ENCODE measurements around the gene KLRD1. TPM values are rescaled to one million over a fixed set of nuclear protein-coding genes. Genes with fewer than 3 reads are reported as not detected.
A peak's percentile ranks its signal among the peaks of the same experiment; 100 is the strongest.
"Not testable (repeated sequence)": the region's sequence is repeated elsewhere in the genome, so short reads cannot be mapped to it uniquely, and the experiment has no call there.

KLRD1 gene
- polyA plus RNA-seq, 3 donors from 2014 or later: 1,034 to 1,330 (median 1,098) TPM

DNA sequence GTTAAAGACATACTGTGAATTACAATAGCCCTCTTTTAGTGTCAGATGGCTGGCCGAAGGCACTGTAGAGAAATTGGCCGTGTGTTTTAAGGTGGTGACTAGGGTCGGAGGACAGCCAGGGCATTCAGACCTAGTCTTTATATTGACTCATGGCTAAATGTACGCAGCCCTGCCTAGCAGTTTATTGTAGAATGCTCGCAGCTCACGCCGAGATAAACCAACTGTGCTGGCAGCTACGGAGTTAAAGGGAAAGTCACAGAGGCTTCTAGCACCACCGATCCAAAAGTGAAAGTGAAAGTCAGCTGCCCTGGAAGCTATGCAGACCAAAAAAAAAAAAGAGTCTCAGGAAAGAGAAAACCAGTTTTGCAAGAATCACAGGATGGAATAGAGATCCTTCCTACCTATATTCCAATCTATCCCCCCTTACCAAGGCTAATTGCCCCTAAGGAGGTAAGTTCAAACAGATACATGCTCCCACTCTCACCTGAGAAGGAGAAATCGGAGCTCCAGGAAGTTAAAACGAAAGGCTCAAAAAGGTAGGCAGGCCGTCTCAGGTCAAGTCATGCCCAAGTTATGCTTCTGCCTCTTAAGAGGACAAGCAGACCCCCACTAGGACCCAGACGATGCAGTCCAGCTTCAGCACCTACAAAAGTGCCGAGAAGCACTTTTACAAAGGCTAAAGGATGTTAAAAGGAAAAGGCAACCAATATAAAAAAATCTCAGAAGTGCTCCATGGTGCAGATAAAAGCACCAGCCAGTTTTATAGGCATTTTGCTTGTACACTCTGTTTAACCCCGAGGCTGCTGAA, 57.3 kb downstream of the KLRD1 start:
- DNase-seq: peak; percentile 77 to 82 (median 82)
- Mint-ChIP-seq H3K4me3 (no peak overlapping the region), H3K4me1 (peaks cover 0 to 33% of the 10 kb centered on the region in 2 donors), H3K27me3 (ENCODE audit: low read depth in 3 of 3) (peaks cover 2 to 9% (median 5%) of the 10 kb centered on the region in 3 donors), H3K9me3 (no peaks in the 10 kb centered on the region), H3K36me3 (peaks cover 25 to 36% (median 34%) of the 10 kb centered on the region in 3 donors), H3K27ac (no peak overlapping the region)

GRCh38 chr12:10365696-10366405, 58.2 kb downstream of the KLRD1 start:
- Mint-ChIP-seq H3K36me3 (peaks cover 34 to 44% (median 39%) of the 10 kb centered on the region in 3 donors), H3K4me1 (peaks cover 0 to 33% of the 10 kb centered on the region in 2 donors), H3K4me3 (no peak overlapping the region), H3K27me3 (ENCODE audit: low read depth in 3 of 3) (peaks cover 2 to 9% (median 8%) of the 10 kb centered on the region in 3 donors), H3K27ac (no peak overlapping the region), H3K9me3 (no peaks in the 10 kb centered on the region)
- DNase-seq: no peak

- Mint-ChIP-seq H3K36me3 (peaks cover 42 to 50% (median 47%) of the 10 kb centered on the region in 3 donors), H3K27ac (peak overlapping the region in 1 of 6 donors; percentile 23), H3K27me3 (ENCODE audit: low read depth in 3 of 3) (peaks cover 3 to 8% (median 8%) of the 10 kb centered on the region in 3 donors), H3K9me3 (no peaks in the 10 kb centered on the region), H3K4me1 (peaks cover 0 to 35% of the 10 kb centered on the region in 2 donors), H3K4me3 (peak overlapping the region in 3 of 5 donors; percentile 17 to 49 (median 31))
- peak in 1 of 3 donors; percentile 38 for DNase-seq
Measured at GRCh38 chr12:10366875-10367274, 59.2 kb downstream of the KLRD1 start.

DNA sequence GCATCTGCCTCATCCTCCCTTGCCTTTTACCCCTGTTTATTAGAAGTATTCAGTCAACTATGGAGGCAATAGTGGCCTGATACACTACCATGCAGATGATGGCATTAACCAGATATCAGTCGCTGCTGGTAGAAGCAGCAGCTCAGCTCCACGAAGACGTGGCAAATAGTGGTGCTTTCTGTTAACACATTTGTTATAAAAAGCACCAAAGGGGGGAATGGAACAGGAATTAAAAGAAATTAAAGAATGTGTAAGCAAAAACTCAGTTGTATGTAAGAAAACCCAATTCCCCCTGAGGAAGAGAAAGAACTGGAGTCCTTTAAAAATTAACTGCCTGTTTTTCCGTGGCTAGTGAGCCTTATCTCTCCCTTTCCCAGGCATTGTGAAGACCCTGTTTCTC, 60.0 kb downstream of the KLRD1 start:
- H3K27ac Mint-ChIP-seq: peak overlapping the region in 2 of 6 donors; percentile 71 to 87
- peak overlapping the region; percentile 15 to 72 (median 46) for H3K4me3 Mint-ChIP-seq
- not testable (repeated sequence) for H3K9me3 Mint-ChIP-seq; H3K27me3 Mint-ChIP-seq (ENCODE audit: low read depth in 3 of 3); DNase-seq
- H3K4me1 Mint-ChIP-seq: peaks cover 0 to 43% of the 10 kb centered on the region in 2 donors
- peaks cover 48 to 58% (median 50%) of the 10 kb centered on the region in 3 donors for H3K36me3 Mint-ChIP-seq

DNA sequence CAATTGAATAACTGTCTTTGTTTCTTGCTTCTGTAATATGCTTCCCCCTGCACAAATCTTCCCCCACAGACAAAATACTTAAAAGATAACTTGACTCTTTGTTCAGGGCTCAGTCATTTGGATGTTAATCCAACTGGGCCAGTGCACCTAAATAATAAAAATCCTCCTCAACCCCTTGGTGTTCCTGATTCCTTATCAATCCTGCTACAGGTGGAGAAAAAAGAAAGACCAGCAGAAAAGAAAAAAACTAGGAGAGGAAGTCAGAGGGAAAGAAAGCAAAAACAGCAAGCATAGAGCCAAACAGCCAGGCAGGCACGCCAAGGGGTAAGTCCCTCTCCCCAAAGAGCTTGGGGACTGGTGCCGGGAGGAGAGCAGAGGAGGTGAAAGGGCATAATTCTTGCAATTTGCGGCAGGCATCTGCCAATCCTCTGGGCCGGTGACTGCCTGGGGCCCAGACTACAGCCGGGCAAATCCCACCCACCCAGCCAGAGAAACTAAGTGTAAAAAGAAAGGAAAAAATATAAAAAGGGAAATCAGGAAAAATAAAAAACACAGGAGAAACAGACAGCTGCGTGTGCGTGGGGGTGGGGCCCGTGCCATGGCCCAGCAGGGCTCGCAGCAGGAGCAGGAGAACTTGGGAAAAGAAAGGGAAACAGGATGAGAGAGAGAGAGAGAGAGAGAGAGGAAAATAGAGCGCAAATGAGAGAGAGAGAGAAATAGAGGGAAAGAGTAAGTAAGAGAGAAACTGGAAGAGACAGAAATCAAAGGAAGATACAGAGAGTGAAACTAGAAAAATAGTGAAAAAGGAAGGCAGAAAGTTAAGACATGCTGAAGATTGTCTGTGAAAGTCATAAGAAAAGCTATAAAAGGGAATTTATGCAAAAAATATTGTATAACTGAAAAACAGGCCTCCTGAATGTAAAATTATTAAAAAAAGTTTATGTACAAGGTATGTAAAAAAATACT, 60.8 kb downstream of the KLRD1 start:
- no peak for DNase-seq
- H3K9me3 Mint-ChIP-seq: no peaks in the 10 kb centered on the region
- H3K36me3 Mint-ChIP-seq: peaks cover 53 to 64% (median 55%) of the 10 kb centered on the region in 3 donors
- H3K4me1 Mint-ChIP-seq: peaks cover 0 to 48% of the 10 kb centered on the region in 2 donors
- peak overlapping the region in 2 of 6 donors; percentile 71 to 87 for H3K27ac Mint-ChIP-seq
- H3K27me3 Mint-ChIP-seq (ENCODE audit: low read depth in 3 of 3): peaks cover 1 to 8% (median 6%) of the 10 kb centered on the region in 3 donors
- peak overlapping the region; percentile 15 to 72 (median 46) for H3K4me3 Mint-ChIP-seq

DNA sequence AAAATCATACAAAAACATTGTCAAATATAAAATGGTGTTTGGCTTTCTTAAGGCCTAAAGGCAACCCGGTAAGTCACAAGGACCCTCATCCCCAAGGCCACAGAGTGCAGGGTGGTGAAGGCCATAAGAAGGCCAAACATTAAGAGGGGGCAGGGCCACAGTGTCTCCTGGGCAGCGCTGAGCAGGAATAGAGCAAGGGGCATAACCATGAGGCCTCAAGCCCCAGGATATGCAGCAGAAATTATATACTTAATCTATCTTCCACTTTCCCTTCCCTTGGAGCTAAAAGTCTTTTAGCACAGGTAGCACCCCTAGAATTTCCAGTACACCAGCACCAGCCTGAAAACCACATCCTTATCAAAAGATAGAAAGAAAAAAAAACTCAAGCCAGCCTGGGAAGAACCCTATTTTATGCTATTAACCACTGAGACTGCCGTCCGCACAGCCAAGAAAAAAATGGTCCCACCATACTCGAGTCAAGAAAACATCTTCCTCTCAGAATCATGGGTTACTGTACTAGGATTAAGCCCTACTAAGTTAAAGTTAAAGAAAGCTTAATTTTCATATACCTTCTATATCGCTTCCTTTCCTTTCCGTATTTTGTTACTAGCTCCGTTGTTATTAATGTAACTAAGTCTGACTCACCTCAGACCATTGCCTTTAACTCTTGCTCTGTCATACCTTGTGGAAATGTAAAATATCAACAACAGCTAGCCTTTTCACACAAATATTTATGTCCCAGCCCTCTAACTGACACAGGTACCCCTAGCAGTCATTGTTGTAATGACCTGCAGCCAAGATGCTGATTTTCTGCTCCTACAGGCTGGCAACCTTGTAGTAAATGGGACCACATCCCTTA, 62.1 kb downstream of the KLRD1 start:
- Mint-ChIP-seq H3K27ac (peak overlapping the region; percentile 79 to 97 (median 90)), H3K4me1 (peaks cover 0 to 61% of the 10 kb centered on the region in 2 donors), H3K36me3 (peaks cover 61 to 77% (median 62%) of the 10 kb centered on the region in 3 donors), H3K9me3 (no peaks in the 10 kb centered on the region), H3K4me3 (peak overlapping the region; percentile 64 to 77 (median 72)), H3K27me3 (ENCODE audit: low read depth in 3 of 3) (peaks cover 1 to 19% (median 8%) of the 10 kb centered on the region in 3 donors)
- DNase-seq: no peak

- Mint-ChIP-seq H3K27ac (peak overlapping the region; percentile 79 to 89 (median 87)), H3K4me3 (peak overlapping the region; percentile 10 to 73 (median 64)), H3K4me1 (peaks cover 0 to 76% of the 10 kb centered on the region in 2 donors), H3K27me3 (ENCODE audit: low read depth in 3 of 3) (peaks cover 1 to 19% (median 8%) of the 10 kb centered on the region in 3 donors), H3K36me3 (peaks cover 65 to 84% (median 68%) of the 10 kb centered on the region in 3 donors)
- not testable (repeated sequence) for DNase-seq, H3K9me3 Mint-ChIP-seq
Measured at GRCh38 chr12:10371893-10372535, 64.3 kb downstream of the KLRD1 start.

DNA sequence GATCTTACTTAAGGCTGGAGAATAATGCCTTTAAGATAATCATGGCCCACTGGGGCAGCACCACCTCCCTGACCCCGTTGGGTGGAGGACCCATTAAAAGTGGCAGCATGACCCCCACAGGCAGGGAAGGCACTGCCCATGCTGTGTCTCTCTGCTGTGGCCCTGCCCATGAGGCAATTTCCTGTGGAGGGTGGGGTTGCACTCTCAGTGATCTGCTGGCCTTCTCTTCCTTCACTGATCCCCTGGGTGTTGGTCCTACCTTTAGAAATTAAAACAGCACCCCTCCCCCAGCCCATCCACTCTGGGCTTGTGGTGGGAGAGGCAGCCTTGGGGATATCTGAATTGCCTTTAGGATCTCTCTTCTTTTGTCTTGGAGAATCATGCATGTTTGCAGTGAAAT, 64.9 kb downstream of the KLRD1 start:
- H3K27ac Mint-ChIP-seq: peak overlapping the region; percentile 79 to 89 (median 87)
- DNase-seq: no peak
- H3K4me3 Mint-ChIP-seq: peak overlapping the region; percentile 56 to 73 (median 64)
- no peaks in the 10 kb centered on the region for H3K9me3 Mint-ChIP-seq
- H3K36me3 Mint-ChIP-seq: peaks cover 63 to 84% (median 67%) of the 10 kb centered on the region in 3 donors
- H3K27me3 Mint-ChIP-seq (ENCODE audit: low read depth in 3 of 3): peaks cover 1 to 19% (median 8%) of the 10 kb centered on the region in 3 donors
- peaks cover 0 to 79% of the 10 kb centered on the region in 2 donors for H3K4me1 Mint-ChIP-seq

- H3K36me3 Mint-ChIP-seq: peaks cover 61 to 81% (median 63%) of the 10 kb centered on the region in 3 donors
- no peak for DNase-seq
- H3K4me1 Mint-ChIP-seq: peaks cover 0 to 83% of the 10 kb centered on the region in 2 donors
- no peaks in the 10 kb centered on the region for H3K9me3 Mint-ChIP-seq
- peak overlapping the region; percentile 73 to 87 (median 74) for H3K4me3 Mint-ChIP-seq
- H3K27me3 Mint-ChIP-seq (ENCODE audit: low read depth in 3 of 3): peaks cover 1 to 13% (median 4%) of the 10 kb centered on the region in 3 donors
- H3K27ac Mint-ChIP-seq: peak overlapping the region; percentile 79 to 95 (median 90)
Measured at GRCh38 chr12:10374624-10375018, 67.0 kb downstream of the KLRD1 start.

DNA sequence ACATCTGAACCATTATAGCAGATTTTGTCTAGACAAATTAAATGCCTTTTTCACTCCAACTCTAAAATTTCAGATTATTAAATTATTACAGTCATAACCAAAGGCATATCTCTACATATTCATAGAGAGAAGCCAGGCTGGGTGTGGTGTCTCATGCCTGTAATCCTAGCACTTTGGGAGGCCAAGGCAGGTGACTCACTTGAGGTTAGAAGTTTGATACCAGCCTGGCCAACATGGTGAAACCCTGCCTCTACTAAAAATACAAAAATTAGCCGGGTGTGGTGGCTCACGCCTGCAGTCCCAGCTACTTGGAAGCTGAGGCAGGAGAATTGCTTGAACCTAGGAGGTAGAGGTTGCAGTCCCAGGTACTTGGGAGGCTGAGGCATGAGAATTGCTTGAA, 71.1 kb downstream of the KLRD1 start:
- H3K36me3 Mint-ChIP-seq: peaks cover 57 to 80% (median 57%) of the 10 kb centered on the region in 3 donors
- DNase-seq, H3K9me3 Mint-ChIP-seq: not testable (repeated sequence)
- H3K27ac Mint-ChIP-seq: peak overlapping the region in 5 of 6 donors; percentile 82 to 87 (median 85)
- peaks cover 0 to 86% of the 10 kb centered on the region in 2 donors for H3K4me1 Mint-ChIP-seq
- peak overlapping the region; percentile 18 to 71 (median 46) for H3K4me3 Mint-ChIP-seq
- H3K27me3 Mint-ChIP-seq (ENCODE audit: low read depth in 3 of 3): peaks cover 0 to 17% (median 4%) of the 10 kb centered on the region in 3 donors

Measured in immature natural killer cell (primary cell).